Right renal cortex interstitium (tissue), 3 donors: ENCODE results near the gene ZSWIM6. TPM values are rescaled to one million over a fixed set of nuclear protein-coding genes. Genes with fewer than 3 reads are reported as not detected.

Experiments
- DNase-seq, 3 donors: peaks; one replicate each; pipeline ENCODE4 v3.0.0-alpha.2; 2013; ENCODE audit warnings: low read depth in 3 of 3, low spot score in 2 of 3
- polyA plus RNA-seq, 3 donors: library from polyadenylated mRNA; unstranded; fragments of 120-200 nt; gene quantifications; one replicate each; pipeline ENCODE4 v1.2.1, GENCODE V29; 2013; ENCODE audit not compliant: insufficient read length in 3 of 3

Gene ZSWIM6
- polyA plus RNA-seq, 3 donors: 25.5 to 29.5 (median 27.0) TPM

DNA sequence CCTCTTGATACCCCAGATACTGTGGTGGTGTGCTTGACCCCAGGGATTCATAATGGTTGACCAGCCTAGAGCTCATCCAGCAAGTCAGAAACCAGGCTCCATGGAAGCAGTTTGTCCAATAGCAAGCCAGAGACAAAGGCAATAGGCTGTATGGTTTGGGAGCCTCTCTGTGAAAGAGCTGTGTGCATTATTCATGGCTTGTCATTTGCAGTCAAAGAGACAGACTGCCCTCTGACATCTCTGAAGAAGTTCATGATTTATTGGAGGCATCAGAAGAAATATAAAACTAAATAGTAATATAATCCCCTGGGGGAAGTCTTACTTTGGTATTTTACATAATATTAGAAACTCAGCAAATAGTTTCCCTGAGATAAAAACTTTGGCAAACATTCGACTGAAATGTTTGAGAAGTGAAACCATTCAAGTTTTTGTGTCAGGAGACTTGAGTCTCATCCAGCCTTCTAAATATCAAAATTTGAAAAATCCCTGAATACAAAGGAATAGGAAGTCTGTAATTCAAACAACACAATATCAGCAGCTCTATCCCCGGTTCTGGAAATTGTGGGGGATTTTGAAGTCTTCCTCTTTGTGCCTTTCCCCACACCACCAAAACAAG lies 250.3 kb downstream of the ZSWIM6 start:
- DNase-seq: no peak

DNA sequence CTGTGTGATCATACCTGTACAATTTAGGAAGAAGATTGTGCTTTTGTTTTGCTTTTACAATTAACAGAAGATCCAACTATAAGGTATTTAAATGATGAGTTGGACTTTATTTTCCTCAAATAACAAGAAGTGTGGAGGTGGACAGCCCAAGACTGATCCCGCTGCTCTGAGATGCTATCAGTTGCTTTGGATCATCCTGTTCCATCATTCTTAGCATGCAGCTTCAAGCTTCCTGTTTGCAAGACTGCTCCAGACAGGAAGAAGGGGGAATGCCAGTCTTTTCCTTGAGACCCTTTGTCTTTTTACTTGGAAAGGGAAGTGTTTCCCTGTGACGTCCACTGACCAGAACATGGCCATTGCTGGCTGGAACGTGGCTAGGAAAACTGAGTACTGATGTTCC lies 250.8 kb downstream of the ZSWIM6 start:
- no peak for DNase-seq

DNA sequence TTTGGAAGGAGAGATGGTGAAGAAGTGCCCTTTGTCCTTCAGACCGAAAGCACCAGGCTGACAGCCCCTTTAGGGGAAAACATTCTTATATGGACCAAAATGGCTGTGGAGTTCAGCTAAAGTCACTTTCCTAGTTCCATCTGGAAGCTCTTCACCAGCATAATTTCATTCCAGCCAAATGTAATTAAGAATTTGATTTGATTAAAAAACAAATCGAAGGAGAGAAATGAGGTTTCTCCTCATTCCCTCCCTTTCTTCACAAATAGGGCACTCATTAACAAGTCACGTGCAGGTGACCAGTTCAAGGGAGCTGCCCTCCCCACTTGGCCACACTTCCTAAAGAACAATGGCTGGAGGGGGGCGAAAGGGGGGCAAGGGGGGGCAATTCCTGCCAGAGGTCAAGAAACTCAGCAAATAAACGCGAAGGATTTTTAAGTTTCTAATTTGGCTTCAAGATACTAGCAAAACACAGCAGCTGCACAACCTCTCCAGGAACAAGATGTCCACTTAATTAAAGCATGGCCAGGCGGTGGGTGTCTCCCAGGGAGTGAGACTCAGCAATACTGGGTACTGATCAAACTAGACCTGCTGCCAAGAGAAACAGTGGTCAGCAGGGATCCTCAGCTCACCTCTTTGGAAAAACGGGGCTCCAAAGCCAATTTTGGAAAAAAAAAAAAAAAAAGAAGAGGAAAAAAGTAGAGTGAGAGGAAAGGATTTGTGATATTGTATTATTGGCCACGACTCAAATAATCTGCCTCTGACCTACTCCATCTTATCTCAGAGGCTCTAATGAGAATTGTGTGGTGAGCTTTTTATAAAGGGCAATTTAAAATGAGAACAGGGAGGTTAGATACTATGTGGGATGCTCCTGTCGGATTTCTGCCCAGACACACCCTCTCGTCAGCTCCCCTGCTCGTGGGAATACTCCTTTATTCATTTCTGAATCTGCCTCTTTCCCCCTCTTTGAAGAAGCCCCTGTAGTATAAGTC lies 254.3 kb downstream of the ZSWIM6 start:
- no peak for DNase-seq

DNA sequence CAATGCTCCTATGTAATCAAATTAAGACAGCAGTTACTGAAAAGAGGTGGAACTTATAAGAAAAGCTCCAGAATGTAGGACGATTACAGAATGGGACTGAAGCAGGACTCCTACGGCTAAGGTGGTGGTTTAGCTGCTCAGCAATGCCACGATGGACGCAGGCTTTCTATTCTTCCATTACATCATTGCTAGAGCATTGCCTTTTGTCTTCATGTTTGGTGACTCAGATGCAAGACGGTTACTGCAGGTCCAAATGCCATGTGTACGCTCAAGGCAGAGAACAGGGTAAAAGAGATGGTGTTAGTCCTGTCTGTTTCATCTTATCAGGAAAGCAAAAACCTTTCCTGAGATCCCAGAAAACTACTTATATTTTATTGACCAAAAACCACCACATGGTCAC lies 255.1 kb downstream of the ZSWIM6 start:
- DNase-seq: no peak

DNA sequence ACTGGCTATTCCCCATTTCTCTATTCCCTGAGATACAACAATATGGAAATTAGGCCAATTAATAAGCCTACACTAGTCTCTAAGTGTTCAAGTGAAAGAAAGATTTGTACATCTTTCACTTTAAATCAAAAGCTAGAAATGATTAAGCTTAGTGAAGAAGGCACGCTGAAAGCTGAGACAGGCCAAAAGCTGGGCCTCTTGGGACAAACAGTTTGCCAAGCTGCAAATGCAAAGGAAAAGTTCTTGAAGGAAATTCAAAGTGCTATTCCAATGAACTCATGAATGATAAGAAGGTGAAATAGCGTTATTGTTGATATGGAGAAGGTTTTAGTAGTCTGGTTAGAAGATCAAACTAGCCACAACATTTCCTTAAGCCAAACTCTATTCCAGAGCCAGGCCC lies 256.2 kb downstream of the ZSWIM6 start:
- no peak for DNase-seq

DNA sequence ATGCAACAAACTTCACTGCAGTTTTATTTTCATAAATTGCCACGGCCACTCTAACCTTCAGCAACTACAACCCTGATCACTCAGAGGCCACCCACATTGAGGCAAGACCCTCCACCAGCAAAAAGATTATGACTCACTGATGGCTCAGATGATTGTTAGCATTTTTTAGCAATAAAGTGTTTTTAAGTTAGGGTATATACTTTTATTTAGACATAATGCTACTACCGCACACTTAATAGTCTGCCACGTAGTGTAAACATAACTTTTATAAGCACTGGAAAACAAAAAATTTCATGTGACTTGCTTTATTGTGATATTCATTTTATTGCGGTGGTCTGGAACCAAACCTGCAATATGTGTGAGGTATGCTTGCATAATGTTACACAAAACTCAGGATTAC lies 257.9 kb downstream of the ZSWIM6 start:
- no peak for DNase-seq

DNA sequence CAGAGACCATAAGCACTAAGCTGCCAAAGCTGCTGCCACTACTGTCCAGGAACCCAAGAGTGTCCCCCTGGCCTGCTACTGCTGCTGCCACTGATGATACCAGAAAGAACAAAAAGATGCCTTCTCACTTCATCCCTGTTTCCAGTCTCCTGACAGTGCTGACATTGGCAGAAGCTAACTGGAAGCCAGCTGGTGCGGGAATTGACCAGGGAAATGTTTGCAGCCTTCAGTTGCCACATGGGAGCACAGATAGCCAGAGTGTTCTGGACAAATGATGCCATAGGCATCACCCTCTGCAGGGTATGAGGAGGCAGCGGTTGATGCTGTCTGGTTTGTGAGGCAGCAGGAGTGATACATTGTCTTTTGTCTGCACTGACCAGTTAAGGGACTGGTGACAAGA lies 258.4 kb downstream of the ZSWIM6 start:
- DNase-seq: no peak

DNA sequence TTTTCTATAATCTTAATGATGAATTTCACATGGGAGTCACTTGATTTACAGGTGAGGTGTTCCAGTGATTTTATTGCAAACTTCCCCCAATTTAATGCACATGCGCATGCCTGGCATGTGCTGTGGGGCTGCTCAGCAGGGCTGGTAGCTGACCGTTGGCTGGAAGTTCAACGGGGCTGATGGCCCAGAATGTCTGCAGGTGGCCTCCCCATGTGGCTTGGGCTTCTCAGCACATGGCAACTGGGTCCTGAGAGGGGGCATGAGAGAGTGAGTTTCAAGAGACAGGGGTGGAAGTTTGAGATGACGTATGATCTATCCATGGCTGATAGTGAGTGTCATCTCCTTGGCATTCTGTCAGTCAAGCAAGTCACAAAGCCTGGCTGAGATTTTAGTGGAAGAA lies 259.8 kb downstream of the ZSWIM6 start:
- no peak for DNase-seq

DNA sequence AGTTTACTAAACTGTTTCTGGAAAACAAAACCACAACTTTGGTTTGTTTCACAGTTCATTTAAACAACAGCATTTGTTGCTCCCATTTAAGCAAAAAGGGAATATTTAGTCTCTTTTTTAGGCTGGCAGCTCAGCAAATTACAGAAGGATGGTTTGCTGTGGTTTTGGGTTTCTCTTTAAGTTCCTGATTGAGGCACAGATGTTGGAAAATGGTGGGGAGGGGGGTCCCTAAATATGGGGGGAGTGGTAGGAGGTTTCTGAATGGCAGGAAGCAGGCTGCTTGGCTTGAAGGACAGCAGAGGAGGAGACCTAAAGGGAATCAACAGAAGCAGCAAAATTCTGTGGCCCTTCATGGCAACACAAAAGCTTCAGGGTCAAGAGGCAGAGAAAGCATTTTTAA lies 263.4 kb downstream of the ZSWIM6 start:
- no peak for DNase-seq

Other genes with a start within 250 kb of the ZSWIM6 start
- gene SMIM15, start 169.8 kb upstream of the ZSWIM6 start, polyA plus RNA-seq: 100 to 1,000 TPM in 1 of 3 donors, 10 to 100 TPM in 2; 96.3 to 100 (median 98.5) TPM